Endothelial cell of umbilical vein (primary cell): ENCODE data around the gene ZBTB40. TPM values are rescaled to one million over a fixed set of nuclear protein-coding genes. Genes with fewer than 3 reads are reported as not detected.

Experiments used
- BruUV-seq: library from RNA; stranded (reverse); fragments of 400-500 nt; replicated peaks from 2 replicates; lab custom pipeline; 2021; lab: Mats Ljungman, UMichigan
- CTCF ChIA-PET: fragments of 300-600, 350-600 bp; sonication (Branson Sonifier 250); formaldehyde crosslinking; loops from one replicate; lab custom pipeline; 2021; ENCODE audit warnings: antibody characterized with exemption, inconsistent platforms; lab: Charles Lee
- POLR2A ChIA-PET: fragments of 300-600, 350-600 bp; sonication (Branson Sonifier 250); formaldehyde crosslinking; loops from one replicate; lab custom pipeline; 2021; ENCODE audit warnings: antibody characterized with exemption, inconsistent platforms; lab: Charles Lee
- DNase-seq: peaks from one replicate; pipeline ENCODE4 v3.0.0-alpha.2; 2011; ENCODE audit warnings: low read depth, low spot score
- FAIRE-seq: peaks from 2 replicates; lab custom pipeline; 2011; peaks lifted over from hg19 to GRCh38; lab: Jason Lieb, UNC
- H2AFZ ChIP-seq: 2 replicates; pipeline ENCODE4 v1.6.0; 2012; ENCODE audit warnings: low read depth, low read length, control low read depth, inconsistent platforms
- H3K27ac ChIP-seq: 2 replicates; pipeline ENCODE4 v1.5.1; 2011; ENCODE audit warnings: low read depth, mild to moderate bottlenecking, control low read depth, low read length, moderate library complexity; ENCODE audit not compliant: insufficient read depth
- H3K27me3 ChIP-seq, 2 experiments: 2 replicates each; pipeline versions ENCODE4 v1.6.0 to v1.6.1; 2011; ENCODE audit warnings: low read length in 2 of 2, mixed read lengths in 1 of 2; ENCODE audit not compliant: control insufficient read depth in 2 of 2, insufficient read depth in 2 of 2
- H3K36me3 ChIP-seq, 2 experiments: 2 replicates in 1 of 2; 3 replicates in 1 of 2; pipeline ENCODE4 v1.5.1; 2011; ENCODE audit warnings: low read length in 2 of 2, mild to moderate bottlenecking in 1 of 2, moderate library complexity in 1 of 2; ENCODE audit not compliant: control insufficient read depth in 2 of 2, insufficient read depth in 2 of 2; ENCODE audit errors: extremely low read depth in 1 of 2
- H3K4me1 ChIP-seq: 3 replicates; pipeline ENCODE4 v1.5.1; 2011; ENCODE audit warnings: mild to moderate bottlenecking, low read length; ENCODE audit not compliant: control insufficient read depth, insufficient read depth; ENCODE audit errors: extremely low read depth
- H3K4me2 ChIP-seq: 2 replicates; pipeline ENCODE4 v1.6.1; 2011; ENCODE audit warnings: low read length, control low read depth, mixed read lengths; ENCODE audit not compliant: insufficient read depth
- H3K4me3 ChIP-seq, 3 experiments: fragments of 200-600 bp in 1 of 3; sonication (generic), shearing (Covaris generic) in 1 of 3; replicated peaks in 1 of 3; 2 replicates each; pipeline ENCODE4 v1.5.1; 2011 to 2016; ENCODE audit warnings: control low read depth in 3 of 3, low read length in 3 of 3, mild to moderate bottlenecking in 2 of 3, inconsistent platforms in 1 of 3, low read depth in 1 of 3, moderate library complexity in 1 of 3; ENCODE audit not compliant: insufficient read depth in 1 of 3
- H3K79me2 ChIP-seq: 2 replicates; pipeline ENCODE4 v1.6.0; 2012; ENCODE audit warnings: low read length, inconsistent platforms; ENCODE audit not compliant: control insufficient read depth, insufficient read depth
- H3K9ac ChIP-seq: replicated peaks from 2 replicates; pipeline ENCODE3; 2011; ENCODE audit warnings: low read length, control low read depth; ENCODE audit not compliant: insufficient read depth; ENCODE audit errors: extremely low read depth
- H3K9me1 ChIP-seq: replicated peaks from 3 replicates; pipeline ENCODE4 v1.6.0; 2011; ENCODE audit warnings: mild to moderate bottlenecking, low read length; ENCODE audit not compliant: control insufficient read depth, insufficient read depth; ENCODE audit errors: extremely low read depth
- H3K9me3 ChIP-seq: replicated peaks from 2 replicates; pipeline ENCODE4 v1.5.1; 2012; ENCODE audit warnings: low read length, inconsistent platforms; ENCODE audit not compliant: control insufficient read depth, insufficient read depth
- H4K20me1 ChIP-seq: replicated peaks from 2 replicates; pipeline ENCODE3; 2011; ENCODE audit warnings: mild to moderate bottlenecking, low read length; ENCODE audit not compliant: control insufficient read depth, insufficient read depth; ENCODE audit errors: extremely low read depth
- EZH2 ChIP-seq: IDR thresholded peaks from 2 replicates; pipeline ENCODE4 v1.6.1; 2012; ENCODE audit warnings: borderline replicate concordance, low read depth, mild to moderate bottlenecking, moderate library complexity, low read length, inconsistent platforms; ENCODE audit not compliant: severe bottlenecking
- FOS ChIP-seq: IDR thresholded peaks from 2 replicates; pipeline ENCODE4 v1.6.1; 2011; ENCODE audit warnings: mild to moderate bottlenecking, low read length, moderate library complexity, borderline replicate concordance; ENCODE audit not compliant: insufficient read depth
- GATA2 ChIP-seq: IDR thresholded peaks from 2 replicates; pipeline ENCODE4 v1.7.0; 2011; ENCODE audit warnings: low read depth, mild to moderate bottlenecking, moderate library complexity, mixed read lengths, low read length; ENCODE audit not compliant: insufficient read length, insufficient read depth
- JUN ChIP-seq: IDR thresholded peaks from 2 replicates; pipeline ENCODE4 v1.6.1; 2011; ENCODE audit warnings: borderline replicate concordance, low read depth; ENCODE audit not compliant: insufficient read length, insufficient read depth
- MYC ChIP-seq: IDR thresholded peaks from one replicate; pipeline ENCODE4 v1.6.1; 2011; ENCODE audit warnings: mild to moderate bottlenecking, low read depth, low read length
- POLR2A ChIP-seq: IDR thresholded peaks from 2 replicates; pipeline ENCODE4 v1.6.1; 2012; ENCODE audit warnings: low read depth, mild to moderate bottlenecking, control low read depth, low read length
- POLR2AphosphoS5 ChIP-seq: IDR thresholded peaks from 2 replicates; pipeline ENCODE4 v1.6.1; 2012; ENCODE audit warnings: low read depth, mild to moderate bottlenecking, control low read depth, low read length, moderate library complexity; ENCODE audit not compliant: insufficient read depth
- dilution Hi-C: fragments of 300-500 bp; cut with MboI; formaldehyde crosslinking; loops from one replicate; pipeline ENCODE4 v1.15.0; 2019; ENCODE audit warnings: low sequenced_read_pairs; ENCODE audit not compliant: extremely low pct_ligation_motif_present
- intact Hi-C: fragments of 100-400 bp; cut with micrococcal nuclease; formaldehyde crosslinking; loops from one replicate; pipeline ENCODE4 v1.10.0; 2022
- polyA plus RNA-seq, 4 experiments: library from polyadenylated mRNA; depleted of rRNA in 3 of 4; stranded (reverse) in 3 of 4; unstranded in 1 of 4; fragments of >200 nt; gene quantifications; 2 replicates each; pipeline versions ENCODE4 v1.2.1 to v1.2.3, GENCODE V29; 2011 to 2012; ENCODE audit warnings: missing spikeins in 1 of 4
- total RNA-seq: library from RNA; stranded (reverse); gene quantifications from 2 replicates; pipeline ENCODE4 v1.2.3, GENCODE V29; 2021
- TF ChIP-seq, protein P1 (sequence below), 2 donors: IDR thresholded peaks; 1 replicate in 1 of 2; 2 replicates in 1 of 2; pipeline ENCODE4 v1.5.1; 2011; ENCODE audit warnings: low read length in 2 of 2, mild to moderate bottlenecking in 2 of 2, moderate library complexity in 2 of 2, control low read depth in 1 of 2, inconsistent platforms in 1 of 2, low read depth in 1 of 2; ENCODE audit not compliant: insufficient read depth in 1 of 2; ENCODE audit errors: extremely low read depth in 1 of 2
- TF ChIP-seq, protein P2 (sequence below): IDR thresholded peaks from 2 replicates; pipeline ENCODE4 v1.6.1; 2011; ENCODE audit not compliant: insufficient read depth, insufficient read length

Gene ZBTB40
- total and polyA plus RNA-seq, 2 donors (not counting 3 experiments of a cell fraction or from before 2014, with no cell fraction given) = 12.3 to 21.3 TPM

GRCh38 chr1:22517956-22518355 is 66.3 kb downstream of the ZBTB40 start:
- no TSS peak for BruUV-seq
- H3K9me3 ChIP-seq = no peaks in the 10 kb centered on the region
- DNase-seq (no peak), FAIRE-seq (no peak)
- no peaks in the 10 kb centered on the region for H4K20me1 ChIP-seq
- H2AFZ ChIP-seq = no peak overlapping the region
- no peak for TF ChIP-seq POLR2AphosphoS5
- TF ChIP-seq, protein P1, sequence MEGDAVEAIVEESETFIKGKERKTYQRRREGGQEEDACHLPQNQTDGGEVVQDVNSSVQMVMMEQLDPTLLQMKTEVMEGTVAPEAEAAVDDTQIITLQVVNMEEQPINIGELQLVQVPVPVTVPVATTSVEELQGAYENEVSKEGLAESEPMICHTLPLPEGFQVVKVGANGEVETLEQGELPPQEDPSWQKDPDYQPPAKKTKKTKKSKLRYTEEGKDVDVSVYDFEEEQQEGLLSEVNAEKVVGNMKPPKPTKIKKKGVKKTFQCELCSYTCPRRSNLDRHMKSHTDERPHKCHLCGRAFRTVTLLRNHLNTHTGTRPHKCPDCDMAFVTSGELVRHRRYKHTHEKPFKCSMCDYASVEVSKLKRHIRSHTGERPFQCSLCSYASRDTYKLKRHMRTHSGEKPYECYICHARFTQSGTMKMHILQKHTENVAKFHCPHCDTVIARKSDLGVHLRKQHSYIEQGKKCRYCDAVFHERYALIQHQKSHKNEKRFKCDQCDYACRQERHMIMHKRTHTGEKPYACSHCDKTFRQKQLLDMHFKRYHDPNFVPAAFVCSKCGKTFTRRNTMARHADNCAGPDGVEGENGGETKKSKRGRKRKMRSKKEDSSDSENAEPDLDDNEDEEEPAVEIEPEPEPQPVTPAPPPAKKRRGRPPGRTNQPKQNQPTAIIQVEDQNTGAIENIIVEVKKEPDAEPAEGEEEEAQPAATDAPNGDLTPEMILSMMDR (IDR thresholded peaks at IDR 0.05; ENCODE audit: extremely low read depth in 1 of 2, insufficient read depth in 1 of 2, low read depth in 1 of 2, low read length in 2 of 2) = no peak
- no peak for TF ChIP-seq MYC
- TF ChIP-seq JUN = no peak
- TF ChIP-seq GATA2 = no peak
- no peak for TF ChIP-seq EZH2
- no peak for TF ChIP-seq FOS
- TF ChIP-seq, protein P2, sequence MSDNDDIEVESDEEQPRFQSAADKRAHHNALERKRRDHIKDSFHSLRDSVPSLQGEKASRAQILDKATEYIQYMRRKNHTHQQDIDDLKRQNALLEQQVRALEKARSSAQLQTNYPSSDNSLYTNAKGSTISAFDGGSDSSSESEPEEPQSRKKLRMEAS = no peak
- TF ChIP-seq POLR2A = no peak
- no peaks in the 10 kb centered on the region for H3K79me2 ChIP-seq
- CTCF ChIA-PET = no interaction called here
- intact Hi-C loops (no loop called here), dilution Hi-C loops (no loop called here)
- no peak overlapping the region for H3K27ac ChIP-seq
- no peak overlapping the region for H3K4me2 ChIP-seq
- POLR2A ChIA-PET = no interaction called here
- no peak overlapping the region for H3K4me3 ChIP-seq
- no peaks in the 10 kb centered on the region for H3K9me1 ChIP-seq
- no peaks in the 10 kb centered on the region for H3K4me1 ChIP-seq
- H3K36me3 ChIP-seq = peaks cover 13 to 40% of the 10 kb centered on the region in 2 experiments
- no peaks in the 10 kb centered on the region for H3K27me3 ChIP-seq
- no peak overlapping the region for H3K9ac ChIP-seq
